Heart left ventricle (tissue), 16 donors: ENCODE data around the gene VSX2. TPM values are rescaled to one million over a fixed set of nuclear protein-coding genes. Genes with fewer than 3 reads are reported as not detected.

Source experiments
- ATAC-seq, 4 donors: fragments of 200-7000 bp; cut with Tn5 transposase; one replicate each; pipeline ENCODE4 v1.9.1; 2020 to 2022; ENCODE audit warnings: moderate library complexity in 4 of 4, mild to moderate bottlenecking in 3 of 4, moderate number of reproducible peaks in 1 of 4
- DNase-seq, 5 donors: peaks; one replicate each; pipeline ENCODE4 v3.0.0-alpha.2; 2020
- H3K27ac ChIP-seq, 12 donors: fragments of 200-600 bp; sonication (generic) in 4 of 12; one replicate each; pipeline versions ENCODE4 v1.5.0 to v1.8.0; 2016 to 2022; ENCODE audit warnings: mild to moderate bottlenecking in 2 of 12
- H3K27me3 ChIP-seq, 9 donors: fragments of 200-600 bp; sonication (generic) in 2 of 9; one replicate each; pipeline versions ENCODE4 v1.5.1 to v1.8.0; 2016 to 2022; ENCODE audit warnings: mild to moderate bottlenecking in 3 of 9
- H3K36me3 ChIP-seq, 9 donors: fragments of 200-600 bp; sonication (generic) in 2 of 9; one replicate each; pipeline versions ENCODE4 v1.5.0 to v1.8.0; 2018 to 2022; ENCODE audit warnings: mild to moderate bottlenecking in 2 of 9
- H3K4me1 ChIP-seq, 12 donors: fragments of 200-600 bp; sonication (generic) in 4 of 12; one replicate each; pipeline versions ENCODE4 v1.5.0 to v1.8.0; 2016 to 2022; ENCODE audit warnings: mild to moderate bottlenecking in 3 of 12
- H3K4me3 ChIP-seq, 12 donors: fragments of 200-600 bp; sonication (generic) in 4 of 12; one replicate each; pipeline versions ENCODE4 v1.5.0 to v1.8.0; 2017 to 2022; ENCODE audit warnings: mild to moderate bottlenecking in 9 of 12, moderate library complexity in 4 of 12
- H3K9me3 ChIP-seq, 12 donors: fragments of 200-600 bp; sonication (generic) in 4 of 12; one replicate each; pipeline versions ENCODE4 v1.5.0 to v1.8.0; 2016 to 2022; ENCODE audit warnings: mild to moderate bottlenecking in 1 of 12
- CTCF ChIP-seq, 12 donors: fragments of 200-600 bp; sonication (generic) in 4 of 12; IDR thresholded peaks; one replicate each; pipeline versions ENCODE4 v1.5.0 to v1.8.0; 2018 to 2022; ENCODE audit warnings: antibody characterized with exemption in 12 of 12, mild to moderate bottlenecking in 5 of 12
- POLR2A ChIP-seq, 2 donors: fragments of 450-650 bp; IDR thresholded peaks; one replicate each; pipeline ENCODE4 v1.6.1; 2017; ENCODE audit warnings: antibody characterized with exemption in 2 of 2, mild to moderate bottlenecking in 2 of 2, moderate library complexity in 2 of 2
- WGBS, 4 donors: extraction: QIAGEN DNeasy Blood & Tissue Kit in 2 of 4; methylation state at CpG; one replicate each; pipeline versions ENCODE4 v1.1.5 to v1.1.7; 2013 to 2018; 5-methylcytosine and 5-hydroxymethylcytosine counted together
- intact Hi-C, 10 donors: fragments of 100-400 bp; cut with DNase I; formaldehyde crosslinking; loops; one replicate each; pipeline versions ENCODE4 v1.11.1 to v1.14.2; 2022
- polyA plus RNA-seq, 2 donors: library from polyadenylated mRNA; stranded (reverse); fragments of 200-250 nt; gene quantifications; one replicate each; pipeline ENCODE4 v1.2.3, GENCODE V29; 2013
- total RNA-seq, 9 donors: library from RNA; depleted of rRNA in 2 of 9; stranded (reverse); fragments of >200 nt in 2 of 9; fragmentation: NEBNext Ultra II Directional in 3 of 9; extraction: Animal tissue kit (Norgen Biotek cat#: 25700) in 3 of 9; gene quantifications; one replicate each; pipeline versions ENCODE4 v1.1.0 to v1.2.4, GENCODE V29; 2016 to 2023
- donor health status: ischemic (EF 13 %, LVEDD 7.1; RV severe dilation, severe dysfunction).
- donor health status: healthy with polysubstance abuse.
- donor health status: DM: no; HTN: yes; CAD: no.
- donor health status: DM: no; HTN: no; CAD: no.
- donor health status: ischemic (EF 25% LVEDD 6.9; RV normal size, moderate dysfunction).
- donor health status: ischemic (EF 25% LVEDD 5.7; RV mildly dilated, moderate dysfunction).
- donor health status: healthy.
- donor health status: DM: yes; HTN: yes; CAD: no.
- donor health status: ischemic (EF 35%, LVEDD 5.7; RV mildly dilated, moderate dysfunction).
- donor health status: nonischemic (EF 11% LVEDD 7.7; RV severe dilation, severe dysfunction).
- donor health status: DM: yes; HTN: yes; CAD: no.
- donor health status: PGD.
- donor health status: ischemic (EF 29% LVEDD 5.4; RV normal size, mild dysfunction).
- donor health status: nonischemic (EF 23%, LVEDD 6.1; RV moderate dilation, normal function).

The VSX2 gene
- total and polyA plus RNA-seq, 11 donors: 0.08 TPM; not detected in 10

GRCh38 chr14:74235017-74235416 lies 4.2 kb upstream of the VSX2 start:
- DNase-seq: no peak
- Histone ChIP-seq H3K27ac (no peak overlapping the region), H3K9me3 (peaks cover 0 to 10% (median 2%) of the 10 kb centered on the region in 12 donors), H3K36me3 (no peaks in the 10 kb centered on the region), H3K4me1 (peaks cover 0 to 10% (median 5%) of the 10 kb centered on the region in 12 donors), H3K4me3 (no peak overlapping the region), H3K27me3 (peaks cover 18 to 45% (median 25%) of the 10 kb centered on the region in 9 donors)
- WGBS, 4 donors: 52 to 58% (median 56%) methylated on average over 4 of the region's 4 CpGs
- TF ChIP-seq CTCF (IDR thresholded peaks at IDR 0.05): no peak
- TF ChIP-seq POLR2A (IDR thresholded peaks at IDR 0.05): no peak
- no peak for ATAC-seq
- intact Hi-C loops: no loop called here

- Histone ChIP-seq H3K36me3 (no peaks in the 10 kb centered on the region), H3K27ac (no peak overlapping the region), H3K4me3 (no peak overlapping the region), H3K4me1 (peaks cover 0 to 33% (median 22%) of the 10 kb centered on the region in 12 donors), H3K27me3 (peaks cover 41 to 69% (median 48%) of the 10 kb centered on the region in 9 donors), H3K9me3 (peaks cover 0 to under 1% (median 0%) of the 10 kb centered on the region in 12 donors)
- 72 to 85% (median 84%) methylated on average over 3 to 4 of the region's 4 CpGs for WGBS, 4 donors
- DNase-seq (no peak), ATAC-seq (no peak)
- intact Hi-C loops: no loop called here
- TF ChIP-seq POLR2A (IDR thresholded peaks at IDR 0.05): no peak
- TF ChIP-seq CTCF (IDR thresholded peaks at IDR 0.05): no peak
Observed at GRCh38 chr14:74237441-74237840, 1.8 kb upstream of the VSX2 start.

GRCh38 chr14:74239848-74240793 lies 872 bp downstream of the VSX2 start:
- DNase-seq (no peak), ATAC-seq (peak in 2 of 4 donors; percentile 22 to 27)
- H3K27me3 ChIP-seq: peaks cover 52 to 88% (median 69%) of the 10 kb centered on the region in 9 donors
- peaks cover 0 to 33% (median 22%) of the 10 kb centered on the region in 12 donors for H3K4me1 ChIP-seq
- peak overlapping the region; percentile 11 to 47 (median 36) for H3K4me3 ChIP-seq
- no peak overlapping the region for H3K27ac ChIP-seq
- 2 to 3% (median 3%) methylated on average over 55 to 94 of the region's 94 CpGs for WGBS, 4 donors
- H3K9me3 ChIP-seq: no peaks in the 10 kb centered on the region
- H3K36me3 ChIP-seq: no peaks in the 10 kb centered on the region
- TF ChIP-seq CTCF (IDR thresholded peaks at IDR 0.05) (no peak), POLR2A (IDR thresholded peaks at IDR 0.05) (no peak)
- intact Hi-C loops: no loop called here
